Measurements from ENCODE around the gene MECP2.

Gene MECP2

DNA sequence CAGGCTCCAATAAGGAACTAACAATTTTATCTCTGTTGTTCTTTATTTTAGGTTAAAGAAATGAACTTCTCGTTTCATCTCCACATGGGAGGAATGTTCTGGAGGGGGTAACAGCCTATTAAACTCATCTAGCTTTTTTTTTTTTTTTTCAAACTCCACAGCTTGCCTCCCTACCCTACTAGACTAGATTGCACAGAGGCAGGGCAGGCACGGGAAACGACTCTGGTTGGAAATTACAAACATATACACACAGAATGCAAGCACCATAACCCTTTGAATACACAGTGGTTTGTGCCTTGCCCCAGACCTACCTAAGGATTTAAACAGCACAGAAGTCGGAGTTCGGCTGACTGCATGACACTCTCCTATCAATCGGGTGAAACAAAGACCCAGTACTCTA lies 2.7 kb downstream of the MECP2 start:
- no peak for TF ChIP-seq POLR2A (IDR thresholded peaks at IDR 0.05; ENCODE audit: low read depth, low read length)
- no peak for DNase-seq (ENCODE audit: insufficient read length, low spot score)
- no peak for FAIRE-seq

DNA sequence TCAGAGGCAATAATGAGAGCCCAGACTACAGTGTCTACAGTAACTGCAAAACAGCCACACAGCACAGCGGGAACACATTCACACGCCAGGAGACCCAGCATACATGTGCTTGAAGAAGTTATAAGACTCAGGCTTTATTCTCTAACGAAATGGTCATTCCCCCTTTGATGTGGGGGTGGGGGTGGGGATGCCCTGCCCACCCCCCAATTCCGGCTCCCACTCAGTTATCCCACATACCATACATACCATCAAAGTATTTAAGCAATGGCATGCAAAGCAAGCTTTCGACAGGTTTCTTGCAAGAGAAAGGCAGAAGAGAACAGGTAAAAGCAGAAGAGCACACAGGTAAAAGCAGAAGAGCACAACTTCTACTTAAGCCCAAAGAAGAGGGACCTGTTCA lies 3.6 kb downstream of the MECP2 start:
- FAIRE-seq: no peak

DNA sequence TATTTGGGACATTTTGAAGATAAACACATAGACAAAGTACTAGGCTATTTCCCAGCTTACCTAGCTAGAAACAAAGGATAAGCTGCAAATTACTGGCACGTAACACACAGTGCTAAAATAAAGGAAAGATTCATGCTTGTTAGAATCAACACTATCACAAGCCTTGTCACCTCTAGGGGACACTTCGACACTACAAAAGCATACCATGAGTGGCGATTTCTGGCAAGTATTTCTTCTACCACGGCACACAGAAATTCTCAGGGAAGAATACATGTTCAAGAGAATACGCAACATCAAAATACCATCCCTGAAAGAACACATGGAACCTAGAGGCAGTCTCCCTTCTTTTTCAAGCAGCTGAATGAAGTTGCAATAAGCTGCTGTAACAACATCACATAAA lies 5.1 kb downstream of the MECP2 start:
- no peak for FAIRE-seq
- DNase-seq (ENCODE audit: insufficient read length, low spot score): no peak
- no peak for TF ChIP-seq POLR2A (IDR thresholded peaks at IDR 0.05; ENCODE audit: low read depth, low read length)

More for the DNA sequence above, 3.6 kb downstream of the MECP2 start:
- no peak for TF ChIP-seq POLR2A (IDR thresholded peaks at IDR 0.05; ENCODE audit: low read depth, low read length)
- DNase-seq (ENCODE audit: insufficient read length, low spot score): no peak

- TF ChIP-seq POLR2A (IDR thresholded peaks at IDR 0.05; ENCODE audit: low read depth, low read length): no peak
- DNase-seq (ENCODE audit: insufficient read length, low spot score) (no peak), FAIRE-seq (no peak)
Observed at GRCh38 chrX:154091678-154092077, 5.8 kb downstream of the MECP2 start.

- TF ChIP-seq POLR2A (IDR thresholded peaks at IDR 0.05; ENCODE audit: low read depth, low read length): no peak
- FAIRE-seq: no peak
Observed at GRCh38 chrX:154090731-154091130, 6.8 kb downstream of the MECP2 start.

DNA sequence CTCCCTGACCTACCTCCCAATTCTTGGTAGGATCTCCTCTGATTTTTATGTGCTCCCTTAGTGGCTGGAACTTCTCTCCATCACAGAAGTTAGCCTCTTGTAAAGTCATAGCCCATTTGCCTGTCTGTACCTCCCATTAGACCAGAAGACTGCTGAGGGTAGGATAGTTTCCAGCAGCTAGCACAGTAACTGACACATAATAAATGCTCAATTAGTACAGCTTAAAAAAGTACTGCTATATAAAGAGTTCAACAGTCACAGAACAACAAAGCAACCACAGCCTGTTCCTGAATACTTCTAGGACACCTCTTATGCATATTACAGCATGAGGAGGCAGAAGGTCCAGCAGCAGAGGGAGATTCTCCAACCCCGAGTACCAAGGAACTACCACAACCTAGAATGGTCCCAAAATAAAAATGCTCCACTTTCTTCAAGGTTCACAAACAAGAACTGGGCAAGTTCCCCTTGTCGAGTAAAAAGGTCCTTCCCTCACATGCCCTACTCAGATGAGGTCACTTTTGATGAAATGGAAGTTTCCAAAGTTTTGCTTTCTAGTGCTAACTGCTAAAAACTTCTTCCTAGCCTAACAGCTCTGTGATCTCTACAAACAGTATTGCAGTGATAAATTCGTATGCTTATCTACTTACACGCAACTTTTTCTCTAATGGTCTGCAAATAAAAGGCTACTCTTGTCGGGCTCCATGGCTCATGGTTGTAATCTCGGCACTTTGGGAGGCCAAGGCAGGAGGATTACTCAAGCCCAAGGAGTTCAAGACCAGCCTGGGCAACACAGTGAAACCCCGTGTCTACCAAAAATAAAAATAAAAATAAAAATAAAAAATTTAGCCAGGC lies 12.8 kb downstream of the MECP2 start:
- no peak for DNase-seq (ENCODE audit: insufficient read length, low spot score)
- TF ChIP-seq POLR2A (IDR thresholded peaks at IDR 0.05; ENCODE audit: low read depth, low read length): no peak
- no peak for FAIRE-seq

More at GRCh38 chrX:154090731-154091130, 6.8 kb downstream of the MECP2 start:
- no peak for DNase-seq (ENCODE audit: insufficient read length, low spot score)

GRCh38 chrX:154083126-154083517 lies 14.4 kb downstream of the MECP2 start:
- FAIRE-seq: no peak

GRCh38 chrX:154082396-154083125 lies 15.0 kb downstream of the MECP2 start:
- TF ChIP-seq POLR2A (IDR thresholded peaks at IDR 0.05; ENCODE audit: low read depth, low read length): no peak
- DNase-seq (ENCODE audit: insufficient read length, low spot score): no peak
- FAIRE-seq: peak; percentile 62

More at GRCh38 chrX:154083126-154083517, 14.4 kb downstream of the MECP2 start:
- no peak for DNase-seq (ENCODE audit: insufficient read length, low spot score)
- no peak for TF ChIP-seq POLR2A (IDR thresholded peaks at IDR 0.05; ENCODE audit: low read depth, low read length)

DNA sequence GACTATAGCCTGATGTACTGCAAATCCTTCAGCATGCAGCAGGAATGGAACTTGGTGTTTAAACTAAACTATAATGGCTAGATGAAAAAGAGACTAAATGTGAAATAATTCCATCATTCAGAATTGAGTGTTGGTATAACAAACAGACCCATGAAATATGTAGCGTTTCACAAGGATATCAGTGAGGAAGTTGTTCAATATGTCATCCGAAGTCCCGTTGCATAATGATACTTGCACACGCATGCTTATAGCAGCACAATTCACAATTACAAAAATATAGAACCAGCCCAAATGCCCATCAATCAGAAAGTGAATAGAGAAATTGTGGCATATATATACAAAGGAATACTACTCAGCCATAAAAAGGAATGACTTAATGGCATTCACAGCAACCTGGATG lies 20.4 kb downstream of the MECP2 start:
- DNase-seq (ENCODE audit: insufficient read length, low spot score) (no peak), FAIRE-seq (no peak)
- TF ChIP-seq POLR2A (IDR thresholded peaks at IDR 0.05; ENCODE audit: low read depth, low read length): no peak

DNA sequence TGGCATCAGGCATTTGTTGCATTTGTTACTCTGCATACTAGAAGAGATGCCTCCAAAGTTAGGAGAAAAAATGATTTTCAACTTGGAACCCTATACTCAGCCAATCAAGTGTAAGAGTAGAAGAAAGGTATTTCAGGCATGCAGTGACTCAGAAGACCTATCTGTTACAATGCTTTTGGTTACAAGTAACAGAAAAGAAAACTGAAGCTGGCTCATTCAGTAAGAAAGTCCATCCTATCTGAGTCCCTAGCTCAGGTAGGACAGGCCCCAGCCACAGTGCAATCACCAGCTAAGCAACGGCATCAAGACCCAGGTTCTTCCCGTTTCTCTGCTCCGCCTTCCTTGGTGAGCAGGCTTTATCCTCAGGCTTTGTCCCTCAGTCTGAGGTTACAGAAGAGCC lies 23.3 kb downstream of the MECP2 start:
- TF ChIP-seq POLR2A (IDR thresholded peaks at IDR 0.05; ENCODE audit: low read depth, low read length): no peak
- peak; percentile 45 for DNase-seq (ENCODE audit: insufficient read length, low spot score)

DNA sequence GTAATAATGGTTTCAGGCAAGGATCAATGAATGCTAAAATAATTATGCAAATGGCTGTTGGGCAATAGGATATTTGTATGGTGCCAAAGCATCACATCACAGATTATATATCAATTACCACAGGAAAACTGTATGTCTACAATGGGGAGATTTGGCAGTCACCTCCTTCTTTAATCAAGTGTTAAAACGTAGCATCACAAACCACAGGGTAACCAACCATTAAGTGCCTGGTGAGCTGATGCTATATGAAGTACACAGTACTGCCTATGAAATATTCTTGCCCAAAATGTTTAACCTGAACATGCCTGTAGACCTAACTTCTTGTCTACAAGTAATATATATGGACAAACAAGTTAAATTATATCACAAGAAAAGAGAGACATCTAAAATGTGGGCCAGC lies 25.3 kb downstream of the MECP2 start:
- DNase-seq (ENCODE audit: insufficient read length, low spot score) (no peak), FAIRE-seq (no peak)
- no peak for TF ChIP-seq POLR2A (IDR thresholded peaks at IDR 0.05; ENCODE audit: low read depth, low read length)

More for the DNA sequence above, 23.3 kb downstream of the MECP2 start:
- peak; percentile 93 for FAIRE-seq

- no peak for FAIRE-seq
- TF ChIP-seq POLR2A (IDR thresholded peaks at IDR 0.05; ENCODE audit: low read depth, low read length): no peak
- DNase-seq (ENCODE audit: insufficient read length, low spot score): no peak
Observed at GRCh38 chrX:154068560-154068959, 29.0 kb downstream of the MECP2 start.

GRCh38 chrX:154064637-154065435 lies 32.7 kb downstream of the MECP2 start:
- FAIRE-seq (no peak), DNase-seq (ENCODE audit: insufficient read length, low spot score) (no peak)
- no peak for TF ChIP-seq POLR2A (IDR thresholded peaks at IDR 0.05; ENCODE audit: low read depth, low read length)

- DNase-seq (ENCODE audit: insufficient read length, low spot score): no peak
- no peak for FAIRE-seq
- TF ChIP-seq POLR2A (IDR thresholded peaks at IDR 0.05; ENCODE audit: low read depth, low read length): no peak
Observed at GRCh38 chrX:154063234-154063633, 34.3 kb downstream of the MECP2 start.
